GM18870 (cell line): ENCODE results near the gene UGT1A4.

Experiments used
- ATAC-seq: cut with Tn5 transposase; IDR thresholded peaks from one replicate; pipeline ENCODE4 v1.9.1; 2021; ENCODE audit warnings: moderate library complexity; ENCODE audit not compliant: unreplicated experiment

The UGT1A4 gene

DNA sequence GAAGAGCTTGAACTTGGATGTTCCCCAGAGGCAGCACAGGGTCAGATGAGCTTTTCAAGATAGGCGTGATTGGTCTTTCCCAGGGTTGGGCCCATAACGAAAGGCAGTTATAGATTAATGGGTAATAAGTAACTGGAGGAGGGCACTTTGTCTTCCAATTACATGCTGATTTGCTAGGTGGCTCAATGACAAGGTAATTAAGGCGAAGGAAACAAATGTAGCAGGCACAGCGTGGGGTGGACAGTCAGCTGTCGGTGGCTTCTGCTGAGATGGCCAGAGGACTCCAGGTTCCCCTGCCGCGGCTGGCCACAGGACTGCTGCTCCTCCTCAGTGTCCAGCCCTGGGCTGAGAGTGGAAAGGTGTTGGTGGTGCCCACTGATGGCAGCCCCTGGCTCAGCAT lies at the start of gene UGT1A4:
Gene UGT1A4, plus strand, starts transcription at position 185 of the 400 bp plus-strand sequence. Its CDS starts 85 bp downstream, at position 270.
- ATAC-seq = no peak

DNA sequence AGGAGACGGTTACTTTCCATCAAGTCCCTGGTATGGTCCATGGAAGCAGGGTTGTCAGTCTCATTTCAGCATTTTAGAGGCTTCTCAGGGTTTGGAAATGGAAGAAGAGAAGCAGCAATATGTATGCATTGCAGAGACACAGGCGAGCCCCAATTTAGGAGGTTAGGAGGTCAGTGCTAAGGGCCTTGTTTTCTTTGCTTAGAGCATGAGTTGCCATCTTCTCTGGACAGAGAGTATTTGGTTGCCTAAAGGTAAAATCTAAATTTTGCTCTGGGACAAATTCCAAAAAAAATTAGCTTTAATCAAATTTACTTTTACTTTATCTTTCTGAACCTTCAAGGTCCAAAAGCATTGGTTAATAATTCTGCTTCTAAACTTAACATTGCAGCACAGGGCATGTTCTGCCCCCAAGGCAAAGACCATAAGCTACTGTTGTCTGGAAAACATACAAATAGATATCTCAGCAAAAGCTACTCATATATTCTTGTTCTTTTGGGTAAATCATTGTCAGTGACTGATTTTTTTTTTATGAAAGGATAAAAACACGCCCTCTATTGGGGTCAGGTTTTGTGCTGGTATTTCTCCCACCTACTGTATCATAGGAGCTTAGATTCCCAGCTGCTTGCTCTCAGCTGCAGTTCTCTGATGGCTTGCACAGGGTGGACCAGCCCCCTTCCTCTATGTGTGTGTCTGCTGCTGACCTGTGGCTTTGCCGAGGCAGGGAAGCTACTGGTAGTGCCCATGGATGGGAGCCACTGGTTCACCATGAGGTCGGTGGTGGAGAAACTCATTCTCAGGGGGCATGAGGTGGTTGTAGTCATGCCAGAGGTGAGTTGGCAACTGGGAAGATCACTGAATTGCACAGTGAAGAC lies 47.0 kb upstream of the UGT1A4 start, which contains the start of gene UGT1A9:
Gene UGT1A9, plus strand, starts transcription at position 609 of the 872 bp plus-strand sequence. Its CDS starts 37 bp downstream, at position 646.
- no peak for ATAC-seq

DNA sequence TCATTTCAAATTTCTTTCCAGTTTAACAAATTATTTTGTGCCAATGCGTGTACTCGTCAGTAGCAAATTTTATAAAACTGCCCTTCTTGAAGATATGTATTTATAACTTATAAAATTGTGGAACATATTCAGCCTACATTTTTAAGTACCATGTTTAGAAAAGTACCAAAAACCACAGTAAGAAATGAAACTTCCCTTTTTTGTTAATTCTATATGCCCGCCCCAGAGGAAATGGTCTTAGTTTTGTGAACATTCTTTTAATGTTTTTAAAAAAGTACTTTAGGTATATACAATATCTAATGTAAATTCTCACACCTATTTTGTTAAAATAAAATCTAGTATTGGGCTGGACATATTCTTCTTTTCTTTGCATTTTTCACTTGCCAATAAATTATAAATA lies 45.6 kb upstream of the UGT1A4 start:
- ATAC-seq = no peak

DNA sequence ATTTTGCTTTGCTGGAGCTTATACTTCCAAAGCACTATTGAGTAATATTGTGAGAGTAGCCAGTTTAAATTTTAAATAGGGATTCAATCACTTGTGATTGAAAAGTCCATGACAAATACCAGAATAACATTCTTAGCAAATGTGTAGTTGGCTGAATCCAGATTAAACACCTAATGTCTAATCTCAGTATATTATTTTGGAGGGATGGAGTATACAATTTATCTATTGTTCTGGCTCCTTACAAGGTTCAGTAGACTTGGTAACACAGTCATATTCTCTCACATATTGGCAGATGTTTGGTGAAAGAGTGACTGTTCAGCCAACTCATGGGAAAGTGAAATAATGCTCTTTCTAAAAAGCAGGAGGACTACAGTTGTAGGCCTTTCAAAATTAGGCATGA lies 44.6 kb upstream of the UGT1A4 start:
- no peak for ATAC-seq

DNA sequence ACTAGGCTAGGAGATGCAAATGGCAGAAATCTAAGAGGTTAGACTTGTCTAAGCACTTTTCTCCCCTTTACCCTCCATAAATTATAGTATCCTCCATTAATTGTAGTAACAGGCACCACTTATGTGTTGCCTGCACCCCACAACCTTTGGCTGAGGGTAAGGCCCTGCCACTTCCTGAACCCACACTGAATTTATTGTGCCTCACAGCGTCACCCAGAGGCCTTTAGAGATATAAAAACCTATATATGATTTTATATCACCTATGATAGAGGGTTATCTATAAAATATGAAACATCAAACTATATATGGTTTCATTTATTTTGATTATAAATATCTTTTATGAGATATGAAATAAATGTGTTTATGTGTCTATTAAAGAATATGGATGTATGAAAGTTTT lies 44.2 kb upstream of the UGT1A4 start:
- no peak for ATAC-seq

DNA sequence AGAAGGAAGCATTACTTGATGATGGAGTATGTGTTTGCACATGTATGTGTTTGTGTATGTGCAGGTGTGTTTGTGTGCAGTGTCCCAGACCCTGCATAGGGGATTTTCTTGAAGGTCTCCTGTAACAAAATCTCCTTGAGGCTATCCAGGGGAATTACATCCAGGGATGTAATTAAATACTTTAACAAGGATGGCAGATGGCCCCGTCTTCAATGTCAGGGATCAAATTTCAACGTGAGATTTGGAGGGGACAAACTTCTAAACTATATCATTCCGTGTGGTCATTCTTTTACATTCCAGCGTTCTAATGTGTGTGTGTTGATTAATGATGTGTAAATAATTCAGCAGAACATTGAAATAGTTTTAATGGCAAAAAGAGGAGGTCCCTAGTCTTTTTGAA lies 43.5 kb upstream of the UGT1A4 start:
- no peak for ATAC-seq

DNA sequence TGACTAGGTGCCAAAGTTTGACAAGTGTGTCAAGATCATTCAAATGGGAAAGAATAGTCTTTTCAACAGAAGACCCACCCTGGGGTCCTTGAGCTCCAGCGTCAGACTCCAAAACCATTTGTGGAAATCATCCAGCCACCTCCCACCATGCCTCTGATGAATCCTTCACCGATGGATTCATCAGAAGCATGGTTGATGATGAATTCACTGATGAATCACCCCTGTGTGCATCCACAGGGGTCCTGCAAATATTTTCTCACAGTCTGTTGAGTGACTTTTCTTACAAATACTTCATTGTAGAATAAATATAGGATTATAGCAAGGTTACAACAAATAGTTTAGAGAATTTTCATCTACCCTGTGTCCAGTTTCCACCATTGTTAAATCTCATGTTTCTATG lies 42.5 kb upstream of the UGT1A4 start:
- ATAC-seq = no peak

DNA sequence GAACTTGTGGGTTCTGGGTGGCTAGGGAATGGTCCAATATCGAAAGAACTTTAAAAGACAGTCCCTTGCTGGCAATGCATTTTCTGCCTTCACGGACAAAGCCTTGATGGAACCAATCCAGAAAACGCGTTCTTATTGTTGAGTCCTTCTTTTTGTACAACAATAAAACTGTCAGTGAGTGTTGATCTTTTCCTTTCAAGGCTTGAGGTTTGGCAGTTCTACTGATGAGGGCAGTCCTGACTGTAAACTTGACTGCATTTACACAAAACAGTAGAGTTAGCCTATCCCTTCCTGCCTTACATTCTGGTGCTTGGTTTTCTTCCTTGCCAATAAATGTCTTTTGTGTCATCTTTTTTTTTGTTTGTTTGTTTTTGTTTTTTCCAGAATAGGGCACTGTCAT lies 39.3 kb upstream of the UGT1A4 start:
- ATAC-seq = no peak

DNA sequence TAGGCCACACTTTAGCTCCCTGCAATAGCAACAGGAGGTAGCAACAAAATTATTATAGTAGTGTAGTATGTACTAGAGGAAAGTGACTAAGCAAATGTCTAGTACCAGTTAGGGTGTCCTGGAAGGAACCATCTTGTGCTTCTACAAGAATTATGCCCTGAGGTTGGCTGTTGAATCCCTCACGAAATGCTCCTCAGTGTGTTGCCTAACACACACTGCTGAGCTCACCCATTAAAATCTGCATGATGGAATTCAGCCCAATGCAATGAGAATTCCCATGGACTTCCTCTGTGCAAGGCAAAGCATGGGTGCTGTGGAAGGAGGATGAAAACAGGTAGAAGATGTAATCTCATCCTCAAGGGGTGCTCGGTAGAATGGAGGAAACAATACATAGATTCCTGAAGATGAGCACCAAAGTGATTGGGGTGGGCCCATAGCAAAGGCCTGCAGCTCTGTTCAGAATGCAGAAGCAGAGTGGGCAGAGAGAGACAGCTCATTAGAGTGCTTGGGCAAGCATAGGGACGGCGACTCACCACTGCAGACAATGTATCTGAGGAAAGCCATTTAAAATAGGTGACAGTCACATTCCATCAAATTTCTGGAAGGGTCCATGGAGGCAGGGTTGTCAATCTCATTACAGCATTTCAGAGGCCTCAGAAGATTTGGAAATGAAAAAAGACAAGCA lies 38.0 kb upstream of the UGT1A4 start:
- ATAC-seq = no peak

DNA sequence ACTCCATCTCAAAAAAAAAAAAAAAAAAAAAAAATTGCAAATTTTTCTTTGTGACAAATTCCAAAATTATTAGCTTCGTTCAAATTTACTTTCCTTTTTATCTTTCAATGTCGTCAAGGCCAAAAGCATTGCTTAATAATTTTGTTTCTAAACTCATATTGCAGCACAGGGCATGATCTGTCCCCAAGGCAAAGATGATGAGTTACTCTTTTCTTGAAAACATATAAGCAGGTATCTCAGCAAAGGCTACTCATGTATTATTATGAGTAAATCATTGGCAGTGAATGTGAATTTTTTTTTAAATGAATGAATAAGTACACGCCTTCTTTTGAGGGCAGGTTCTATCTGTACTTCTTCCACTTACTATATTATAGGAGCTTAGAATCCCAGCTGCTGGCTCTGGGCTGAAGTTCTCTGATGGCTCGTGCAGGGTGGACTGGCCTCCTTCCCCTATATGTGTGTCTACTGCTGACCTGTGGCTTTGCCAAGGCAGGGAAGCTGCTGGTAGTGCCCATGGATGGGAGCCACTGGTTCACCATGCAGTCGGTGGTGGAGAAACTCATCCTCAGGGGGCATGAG lies 36.9 kb upstream of the UGT1A4 start, which contains the start of gene UGT1A7:
Gene UGT1A7, plus strand, starts transcription at position 381 of the 579 bp plus-strand sequence. Its CDS starts 37 bp downstream, at position 418.
- no peak for ATAC-seq

DNA sequence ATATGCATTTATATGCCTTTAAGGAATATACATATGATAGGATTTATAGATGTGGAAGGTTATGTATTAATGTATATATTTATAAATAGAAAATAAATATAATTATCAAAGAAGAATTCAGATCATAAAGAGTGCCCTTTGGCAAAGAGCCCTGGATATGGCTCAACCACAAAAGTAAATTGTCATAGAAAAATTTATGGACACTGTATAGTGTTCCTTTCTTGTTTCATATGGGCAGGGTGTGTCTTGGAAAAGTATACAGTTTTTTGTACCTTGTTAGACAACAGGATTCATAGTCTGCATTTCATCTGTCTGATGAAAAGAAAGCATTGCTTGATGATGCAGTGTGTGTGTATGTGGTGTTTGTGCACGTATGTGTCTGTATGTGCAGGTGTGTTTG lies 33.9 kb upstream of the UGT1A4 start:
- ATAC-seq = no peak

DNA sequence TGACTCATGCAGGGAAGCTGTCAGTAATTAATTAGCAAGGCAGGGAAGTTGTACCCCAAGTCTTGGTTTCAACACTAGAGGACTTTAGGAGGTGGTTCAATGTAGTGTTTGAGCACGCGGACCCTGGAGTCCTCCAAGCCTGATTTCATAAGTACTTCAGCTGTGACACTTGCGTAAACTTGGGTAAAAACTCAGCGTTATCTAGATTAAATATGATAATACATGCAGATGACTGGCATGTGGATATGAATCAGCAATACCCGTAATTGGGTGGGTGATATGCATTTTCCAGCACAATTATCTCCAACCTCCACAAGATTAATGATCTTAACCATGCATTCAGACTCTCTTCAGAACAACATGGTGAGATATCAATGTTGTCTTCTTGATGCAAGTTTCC lies 31.6 kb upstream of the UGT1A4 start:
- ATAC-seq = no peak

DNA sequence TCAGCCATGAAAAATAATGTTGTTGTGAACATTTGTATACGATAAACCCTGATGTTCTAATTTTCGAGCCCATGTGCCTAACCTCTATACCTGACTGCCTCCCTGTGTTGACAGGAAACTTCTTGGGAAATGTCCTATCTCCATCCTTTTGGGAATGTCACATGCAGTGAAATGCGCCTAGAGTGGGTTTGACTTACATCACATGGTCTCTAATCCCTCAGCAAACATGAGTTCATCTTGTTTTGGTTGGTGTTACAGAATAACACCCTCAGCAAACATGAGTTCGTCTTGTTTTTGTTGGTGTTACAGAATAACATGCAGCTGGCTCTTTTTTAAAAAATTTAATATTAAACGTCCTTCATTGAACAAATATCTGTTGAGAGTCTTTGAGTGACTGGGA lies 30.2 kb upstream of the UGT1A4 start:
- ATAC-seq = no peak

DNA sequence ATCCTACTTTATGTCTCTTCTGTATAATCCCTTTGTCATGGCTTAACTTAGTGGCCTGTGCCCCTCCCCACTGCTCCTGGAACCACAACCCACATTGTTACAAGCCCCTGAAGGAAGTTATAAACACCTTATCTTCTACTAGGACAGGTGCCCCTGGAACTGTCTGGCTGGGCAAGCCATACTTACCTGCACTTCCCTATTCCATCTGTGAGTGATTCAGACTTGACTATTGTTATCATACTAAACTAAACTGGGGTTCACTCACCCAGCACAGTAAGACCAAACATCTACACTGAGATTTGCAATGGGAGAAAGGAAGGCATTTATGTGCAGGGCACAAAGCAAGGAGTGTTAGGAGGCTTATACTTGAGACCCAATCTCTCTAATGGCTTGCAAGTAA lies 29.5 kb upstream of the UGT1A4 start:
- no peak for ATAC-seq

DNA sequence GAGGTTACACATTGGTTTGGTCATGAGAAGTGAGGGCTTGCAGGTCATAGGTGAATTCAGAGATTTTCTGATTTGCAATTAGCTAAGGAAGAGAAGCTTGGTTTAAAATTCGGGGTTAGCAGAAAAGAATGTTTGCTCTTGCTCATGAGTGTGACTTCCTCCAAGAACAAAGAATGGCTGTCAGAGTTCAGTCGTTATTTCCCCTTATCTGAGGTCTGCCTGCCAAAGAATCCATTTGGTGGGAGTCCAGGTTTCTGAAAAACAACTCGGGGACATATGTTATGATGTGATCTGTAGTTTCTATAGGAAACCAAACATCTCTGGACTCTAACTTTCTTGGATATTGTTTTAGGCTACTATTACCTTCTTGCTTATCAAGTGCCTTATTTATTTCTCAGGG lies 29.0 kb upstream of the UGT1A4 start:
- ATAC-seq = no peak

DNA sequence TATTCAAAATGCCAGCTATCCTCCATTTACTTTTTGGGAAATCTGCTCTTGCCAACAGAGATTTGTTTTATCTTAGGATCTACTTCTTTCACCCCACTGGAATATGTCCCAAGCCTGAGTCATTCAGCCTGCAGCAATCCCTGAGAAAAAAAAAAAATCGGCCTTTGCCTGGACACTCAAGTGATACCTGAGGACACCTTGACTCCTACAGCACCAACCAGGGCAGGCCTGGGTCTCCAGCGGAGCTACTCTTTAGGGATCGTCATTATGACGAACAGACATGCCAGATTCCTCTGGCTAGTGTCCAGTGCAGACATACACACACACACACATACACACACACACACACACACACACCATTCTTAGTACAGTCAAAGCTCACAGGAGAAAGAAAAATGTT lies 28.1 kb upstream of the UGT1A4 start:
- no peak for ATAC-seq

DNA sequence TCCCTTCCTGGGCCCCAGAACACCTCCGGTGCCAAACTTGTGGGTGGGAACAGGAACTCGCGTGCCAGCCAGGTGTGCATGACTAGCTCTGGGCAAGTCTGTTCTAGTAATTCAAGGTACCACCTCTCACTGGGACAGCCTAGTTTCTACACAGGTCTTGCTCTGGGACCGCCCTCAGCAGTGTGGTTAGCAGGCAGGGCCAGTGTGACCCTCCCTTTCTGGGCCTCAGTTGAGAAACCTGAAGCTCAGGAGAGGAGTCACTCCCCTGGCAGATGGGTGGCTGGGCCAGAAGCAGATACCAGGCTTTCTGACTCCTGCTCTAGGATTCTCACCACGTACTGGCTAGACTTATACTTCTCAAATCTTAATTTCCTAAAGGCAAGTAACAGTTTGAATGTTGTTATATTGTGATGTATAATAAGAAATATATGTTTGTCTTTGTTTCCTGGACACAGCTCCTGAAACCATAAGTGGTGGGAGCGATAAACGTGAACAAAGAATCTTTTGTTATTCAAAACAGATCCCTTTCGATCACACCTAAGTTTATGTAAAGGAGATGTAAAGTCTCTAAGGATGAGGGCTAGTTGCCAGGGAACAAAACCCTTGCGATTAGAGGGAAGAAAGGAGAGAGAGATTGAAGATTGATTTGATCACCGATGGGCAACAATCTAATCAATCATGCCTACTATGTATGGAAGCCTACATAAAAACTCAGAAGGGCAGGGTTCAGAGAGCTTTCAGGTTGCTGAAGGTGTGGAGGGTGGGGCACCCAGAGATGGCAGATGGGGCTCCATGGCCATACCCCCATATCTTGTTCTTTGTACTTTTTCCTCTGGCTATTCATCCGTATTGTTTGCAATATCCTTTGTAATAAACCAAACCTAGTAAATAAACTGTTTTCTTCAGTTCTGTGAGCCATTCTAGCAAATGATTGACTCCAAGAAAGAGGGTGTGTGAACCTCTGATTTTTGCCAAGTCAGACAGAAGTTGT lies 26.8 kb upstream of the UGT1A4 start:
- ATAC-seq = no peak

DNA sequence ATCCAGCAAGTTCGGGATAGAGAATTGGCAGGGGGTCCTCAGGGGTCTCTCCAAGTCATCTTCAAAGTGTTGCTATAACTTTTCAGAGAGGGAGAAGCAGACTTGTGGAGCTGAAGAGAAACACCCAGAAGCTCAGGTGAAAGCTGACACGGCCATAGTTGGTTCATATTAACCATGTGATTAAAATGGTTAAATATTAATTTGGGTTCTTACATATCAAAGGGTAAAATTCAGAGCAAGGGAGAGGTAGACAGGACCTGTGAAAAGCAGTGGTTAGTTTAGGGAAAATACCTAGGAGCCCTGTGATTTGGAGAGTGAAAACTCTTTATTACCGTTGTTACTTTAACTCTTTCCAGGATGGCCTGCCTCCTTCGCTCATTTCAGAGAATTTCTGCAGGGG lies 25.9 kb upstream of the UGT1A4 start, which contains the start of gene UGT1A6:
Gene UGT1A6, plus strand, starts transcription at position 243 of the 400 bp plus-strand sequence. Its CDS starts 115 bp downstream, at position 358.
- ATAC-seq = no peak

DNA sequence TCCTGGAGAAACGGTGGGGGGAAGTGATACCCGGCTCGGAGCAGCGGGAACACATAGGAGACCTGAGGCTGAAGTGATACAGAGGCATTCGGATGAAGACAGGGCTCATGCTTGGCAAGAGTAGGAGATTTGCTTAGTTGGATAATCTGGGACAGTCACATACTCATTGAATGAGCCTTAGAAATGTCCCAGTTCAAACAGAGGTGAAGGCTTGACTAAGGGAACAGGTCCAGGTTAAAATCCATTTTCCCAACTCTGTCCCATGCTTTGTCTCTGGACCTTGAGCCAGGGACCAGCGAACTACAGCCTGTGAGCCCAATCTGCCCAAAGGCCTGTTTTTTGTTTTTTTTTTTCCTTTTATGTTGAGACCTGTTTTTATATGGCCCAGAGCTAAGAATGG lies 24.6 kb upstream of the UGT1A4 start:
- ATAC-seq = no peak

DNA sequence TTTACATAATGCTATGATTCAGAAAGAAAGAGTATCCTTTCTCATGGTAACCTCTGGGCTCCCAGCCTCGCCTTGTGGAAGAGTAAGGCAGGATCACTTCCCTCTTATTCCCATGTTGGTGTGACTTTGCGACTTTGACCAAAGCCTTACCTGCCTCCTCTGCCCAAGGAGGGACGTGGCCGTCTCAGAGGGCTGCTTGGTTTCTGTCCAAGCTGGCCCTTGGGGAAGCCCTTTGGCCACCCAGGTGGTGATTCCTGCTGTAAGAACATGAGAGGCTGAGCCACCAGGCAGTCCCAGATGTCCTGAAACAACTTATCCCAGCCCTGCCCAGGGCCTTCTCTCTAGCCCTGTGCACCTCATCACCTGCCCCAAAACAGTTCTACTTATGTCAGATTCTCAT lies 19.8 kb upstream of the UGT1A4 start:
- no peak for ATAC-seq
